ENCODE measurements around the gene PRKCH. TPM values are rescaled to one million over a fixed set of nuclear protein-coding genes. Genes with fewer than 3 reads are reported as not detected.

PRKCH gene
- total RNA-seq, 1 experiment from 2014 or later: 5.2 TPM

GRCh38 chr14:61433169-61433568, 111.8 kb downstream of the PRKCH start:
- no peak overlapping the region for H3K18ac ChIP-seq (ENCODE audit: insufficient read length, low read depth, low read length)
- H2BK5ac ChIP-seq (ENCODE audit: insufficient read length, low read length): no peak overlapping the region
- no peaks in the 10 kb centered on the region; the same call in 1 of the 2 replicates for H3K4me1 ChIP-seq (ENCODE audit: insufficient read depth, low read length)
- H3K27me3 Mint-ChIP-seq (ENCODE audit: low read depth): no peaks in the 10 kb centered on the region; the same call in 1 of the 2 replicates
- peaks cover 6 to 7% of the 10 kb centered on the region in 2 experiments; a peak in 3 of 5 replicates for H3K9me3 Mint-ChIP-seq
- no peak overlapping the region for H3K27ac ChIP-seq (ENCODE audit: insufficient read length, low read depth, low read length)
- no peak overlapping the region for H3K14ac ChIP-seq (ENCODE audit: insufficient read depth, low read length)
- no peak overlapping the region for H3T11ph ChIP-seq (ENCODE audit: low read length)
- no peak overlapping the region for H4K8ac ChIP-seq (replicated peaks; ENCODE audit: insufficient read length, low read depth, low read length)
- H3K9ac ChIP-seq (ENCODE audit: extremely low read depth, insufficient read length, low read length): no peak overlapping the region
- no peaks in the 10 kb centered on the region for H4K20me1 ChIP-seq (ENCODE audit: control insufficient read depth, insufficient read depth, insufficient read length)
- H4K91ac ChIP-seq (ENCODE audit: insufficient read length, low read depth, low read length): no peak overlapping the region
- H2AK5ac ChIP-seq (ENCODE audit: insufficient read length, low read length): no peak overlapping the region
- no peak overlapping the region for H3K23ac ChIP-seq (ENCODE audit: insufficient read length, low read depth, low read length)
- H3K4me1 Mint-ChIP-seq: peaks cover 17% of the 10 kb centered on the region in 2 experiments
- no peak for TF ChIP-seq CTCF (conservative IDR thresholded peaks at IDR 0.05)
- no peak overlapping the region for H4K5ac ChIP-seq (ENCODE audit: insufficient read length, low read depth, low read length)
- H3K4me3 Mint-ChIP-seq: no peak overlapping the region
- no peak overlapping the region for H2BK120ac ChIP-seq (ENCODE audit: low read depth, low read length, poor library complexity, severe bottlenecking)
- no peak overlapping the region for H2BK15ac ChIP-seq (ENCODE audit: low read depth, low read length)
- no peak overlapping the region for H2BK12ac ChIP-seq (ENCODE audit: insufficient read length, low read depth, low read length)
- no peak for DNase-seq
- H3K4ac ChIP-seq (ENCODE audit: low read depth, low read length): no peak overlapping the region
- H3K27me3 ChIP-seq (ENCODE audit: insufficient read depth, low read length): no peaks in the 10 kb centered on the region
- H2BK20ac ChIP-seq (ENCODE audit: low read depth, low read length, poor library complexity, severe bottlenecking): no peak overlapping the region
- 0 out of 7 replicates have a peak overlapping the region, but pooled peaks of 1 of the 3 experiments have one; percentile 19 for H3K27ac Mint-ChIP-seq
- no peak overlapping the region for H2AFZ ChIP-seq (ENCODE audit: low read length)
- H3K23me2 ChIP-seq (ENCODE audit: insufficient read length, low read depth, low read length, poor library complexity, severe bottlenecking): no peaks in the 10 kb centered on the region
- no peaks in the 10 kb centered on the region for H3K9me3 ChIP-seq (ENCODE audit: control insufficient read depth, low read depth, low read length)
- no CpG with 5 or more reads among the region's 1 CpG for WGBS (ENCODE audit: extremely low coverage, insufficient read length, low lambda C conversion rate)
- H3K79me2 ChIP-seq (ENCODE audit: insufficient read depth, low read length): no peaks in the 10 kb centered on the region; the same call in 1 of the 2 replicates
- H3K36me3 Mint-ChIP-seq (ENCODE audit: insufficient read depth in 1 of 3, low read depth in 3 of 3): peaks cover 0 to 7% (median 2%) of the 10 kb centered on the region in 3 experiments; a peak in 1 of 7 replicates
- no peak overlapping the region for H3K4me2 ChIP-seq (ENCODE audit: insufficient read depth, insufficient read length, low read length)
- H3K79me1 ChIP-seq (ENCODE audit: insufficient read depth, low read depth, low read length, poor library complexity, severe bottlenecking): no peaks in the 10 kb centered on the region
- H3K56ac ChIP-seq (ENCODE audit: insufficient read length, low read depth, low read length): no peak overlapping the region
